ENCODE data around the gene ZBTB47.

The ZBTB47 gene

GRCh38 chr3:42666577-42666998 is 13.1 kb downstream of the ZBTB47 start:
- DNase-seq, result no peak

GRCh38 chr3:42667096-42667522 is 13.6 kb downstream of the ZBTB47 start:
- no peak for DNase-seq

GRCh38 chr3:42667523-42668412 is 14.3 kb downstream of the ZBTB47 start:
- DNase-seq, result no peak

- DNase-seq, result no peak
Measured at GRCh38 chr3:42668413-42668760, 14.9 kb downstream of the ZBTB47 start.

- no peak for DNase-seq
Measured at GRCh38 chr3:42668793-42669217, 15.3 kb downstream of the ZBTB47 start.

- DNase-seq, result no peak
Measured at GRCh38 chr3:42670051-42670576, 16.6 kb downstream of the ZBTB47 start.

GRCh38 chr3:42670670-42671069 is 17.2 kb downstream of the ZBTB47 start:
- no peak for DNase-seq

GRCh38 chr3:42672515-42672914 is 19.0 kb downstream of the ZBTB47 start:
- DNase-seq, result no peak

GRCh38 chr3:42673082-42673481 is 19.6 kb downstream of the ZBTB47 start:
- no peak for DNase-seq

GRCh38 chr3:42674146-42674545 is 20.6 kb downstream of the ZBTB47 start:
- DNase-seq, result no peak

GRCh38 chr3:42675909-42676308 is 22.4 kb downstream of the ZBTB47 start:
- no peak for DNase-seq

GRCh38 chr3:42678447-42678846 is 24.9 kb downstream of the ZBTB47 start:
- no peak for DNase-seq

- DNase-seq, result no peak
Measured at GRCh38 chr3:42680271-42680670, 26.8 kb downstream of the ZBTB47 start.

- DNase-seq, result no peak
Measured at GRCh38 chr3:42680806-42681205, 27.3 kb downstream of the ZBTB47 start.

GRCh38 chr3:42681361-42682038 is 28.0 kb downstream of the ZBTB47 start:
- no peak for DNase-seq

GRCh38 chr3:42682301-42683070 is 29.0 kb downstream of the ZBTB47 start:
- no peak for DNase-seq

- no peak for DNase-seq
Measured at GRCh38 chr3:42683875-42684598, 30.5 kb downstream of the ZBTB47 start.

GRCh38 chr3:42684632-42685362 is 31.3 kb downstream of the ZBTB47 start:
- no peak for DNase-seq

GRCh38 chr3:42685363-42685881 is 31.9 kb downstream of the ZBTB47 start, which contains the start of gene KLHL40:
Gene KLHL40 (plus strand): TSS chr3:42685537. CDS start chr3:42685619, 82 bp downstream.
- DNase-seq, result no peak

GRCh38 chr3:42685891-42686820 is 32.7 kb downstream of the ZBTB47 start:
- no peak for DNase-seq
